Activated effector memory CD4-positive, alpha-beta T cell treated with Interleukin-2 at 50 U/mL for 16 hours (primary cell): ENCODE measurements around the gene NDUFB7.
"Not testable (repeated sequence)": the region's sequence is repeated elsewhere in the genome, so short reads cannot be mapped to it uniquely, and the experiment has no call there.

Experiments used
- DNase-seq: peaks from one replicate; pipeline ENCODE4 v3.0.0-alpha.2; 2020

NDUFB7 gene

DNA sequence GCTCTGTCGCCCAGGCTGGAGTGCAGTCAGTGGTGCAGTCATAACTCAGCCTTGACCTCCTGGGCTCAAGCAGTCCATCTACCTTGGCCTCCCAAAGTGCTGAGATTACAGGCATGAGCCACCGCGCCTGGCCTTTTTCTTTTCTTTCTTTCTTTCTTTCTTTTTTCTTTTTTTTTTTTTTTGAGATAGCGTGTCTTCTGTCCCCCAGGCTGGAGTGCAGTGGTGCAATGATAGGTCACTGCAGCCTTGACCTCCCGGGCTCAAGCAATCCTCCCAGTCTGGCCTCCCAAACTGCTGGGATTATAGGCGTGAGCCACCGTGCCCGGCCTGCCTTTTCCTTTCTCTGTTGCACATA, 19.9 kb downstream of the NDUFB7 start:
- DNase-seq, result not testable (repeated sequence)

DNA sequence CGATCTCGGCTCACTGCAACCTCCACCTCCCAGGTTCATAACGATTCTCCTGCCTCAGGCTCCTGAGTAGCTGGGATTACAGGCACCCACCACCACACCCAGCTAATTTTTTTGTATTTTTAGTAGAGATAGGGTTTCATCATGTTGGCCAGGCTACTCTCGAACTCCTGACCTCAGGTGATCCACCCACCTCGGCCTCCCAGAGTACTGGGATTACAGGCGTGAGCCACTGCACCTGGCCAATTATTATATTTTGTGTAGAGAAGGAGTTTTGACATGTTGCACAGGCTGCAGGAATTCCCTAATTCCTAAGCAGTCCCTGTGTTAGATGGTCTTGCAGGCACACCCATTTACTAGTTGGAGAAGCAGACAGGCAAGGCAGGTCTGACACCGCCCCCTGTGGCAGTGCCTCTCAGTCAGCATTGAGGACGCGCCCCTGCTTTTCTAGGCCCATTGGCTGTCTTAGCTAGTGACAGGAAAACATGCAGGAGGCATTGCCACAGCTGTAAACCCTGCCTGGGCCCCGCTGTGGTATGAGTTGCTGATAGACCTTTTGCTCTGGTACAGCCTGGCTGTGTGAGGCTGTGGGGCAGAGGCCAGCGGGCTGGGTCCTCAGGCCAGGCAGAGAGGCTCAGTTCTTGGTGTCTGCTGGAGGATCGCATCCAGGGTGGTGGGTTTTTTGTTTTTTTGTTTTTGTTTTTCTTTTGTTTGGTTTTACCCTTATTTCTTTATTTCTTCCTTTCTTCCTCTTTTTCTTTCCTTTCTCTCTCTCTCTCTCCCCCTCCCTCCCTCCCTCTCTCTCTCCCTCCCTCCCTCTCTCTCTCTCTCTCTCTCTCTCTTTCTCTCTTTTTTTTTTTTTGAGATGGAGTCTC, 20.5 kb downstream of the NDUFB7 start:
- peak; percentile 72 for DNase-seq

DNA sequence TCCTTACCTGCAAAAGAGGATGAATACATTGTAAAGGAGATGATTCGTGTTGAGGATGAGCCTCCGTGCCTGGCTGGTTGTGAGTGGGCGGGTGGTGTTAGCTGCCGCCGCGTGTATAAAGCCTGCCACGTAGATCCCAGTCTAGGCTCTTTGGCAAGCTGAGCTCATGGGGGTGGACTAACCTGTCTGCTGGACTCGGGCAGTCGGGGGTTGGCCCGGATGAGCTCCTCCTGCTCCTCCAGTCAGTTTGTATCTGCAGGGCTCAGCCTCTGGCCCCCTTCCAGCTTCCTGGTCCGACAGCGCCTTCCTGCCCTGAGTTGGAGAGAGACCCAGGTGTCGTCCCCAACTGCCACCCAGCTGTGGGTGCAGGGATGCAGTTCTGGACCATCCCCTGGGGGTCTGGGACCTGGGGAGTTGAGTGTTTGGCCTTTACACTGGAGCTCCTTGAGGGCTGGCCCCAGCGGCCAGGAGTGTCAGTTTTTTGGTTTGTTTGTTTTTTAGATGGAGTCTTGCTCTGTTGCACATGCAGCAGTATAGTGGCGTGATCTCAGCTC, 21.6 kb downstream of the NDUFB7 start:
- no peak for DNase-seq

DNA sequence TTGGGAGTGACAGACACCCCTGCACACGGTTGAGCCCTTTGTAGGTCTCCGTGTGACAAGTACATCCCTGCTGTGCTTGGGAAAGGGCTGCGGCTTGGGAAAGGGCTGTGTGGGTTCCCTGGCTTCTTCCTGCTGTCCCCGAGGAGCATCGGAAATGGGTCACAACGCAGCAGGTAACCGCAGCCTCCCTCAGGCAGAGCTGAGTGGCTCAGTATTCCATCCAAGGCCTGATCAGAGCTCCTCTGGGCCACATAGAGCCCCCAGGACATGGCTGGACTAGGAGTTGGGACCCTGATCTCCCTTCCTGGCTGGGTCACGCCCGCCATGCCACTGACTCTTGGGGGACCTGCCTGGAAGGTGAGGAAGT, 26.2 kb downstream of the NDUFB7 start:
- no peak for DNase-seq

DNA sequence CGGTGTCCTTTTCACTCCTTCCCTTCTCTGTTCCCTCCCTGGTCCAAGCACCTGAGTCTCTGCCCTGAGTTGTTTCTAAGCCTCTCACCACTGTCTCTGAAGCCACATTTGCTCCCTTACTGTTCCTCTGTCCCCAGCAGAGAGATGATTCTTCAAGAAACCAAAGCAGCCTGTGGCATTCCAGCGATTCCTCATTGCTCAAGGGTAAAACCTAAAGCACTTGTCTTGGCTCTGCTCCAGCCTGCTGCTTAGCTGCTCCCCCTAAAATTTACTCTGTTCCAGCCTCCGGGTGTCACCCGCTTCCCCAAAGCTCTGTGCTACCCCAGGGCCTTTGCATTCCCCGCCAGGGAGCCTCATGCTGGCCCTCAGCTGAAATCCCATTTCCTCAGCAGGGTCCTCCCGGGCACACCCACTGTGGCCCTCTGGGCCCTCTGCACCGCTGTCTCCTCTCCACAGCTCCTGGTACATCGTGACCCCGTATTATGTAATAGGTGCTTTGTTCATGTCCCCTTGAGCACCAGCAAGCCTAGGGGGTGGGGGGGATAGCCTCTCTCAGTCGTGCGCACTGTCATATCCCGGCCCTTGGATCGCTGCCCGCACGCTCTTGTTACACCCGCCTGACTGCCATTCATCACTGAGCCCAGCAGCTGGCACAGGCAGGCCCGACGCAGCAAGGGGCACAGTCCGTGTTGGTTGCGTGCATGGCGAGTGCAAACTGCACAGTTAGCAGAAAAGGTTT, 26.7 kb downstream of the NDUFB7 start:
- DNase-seq, result no peak

DNA sequence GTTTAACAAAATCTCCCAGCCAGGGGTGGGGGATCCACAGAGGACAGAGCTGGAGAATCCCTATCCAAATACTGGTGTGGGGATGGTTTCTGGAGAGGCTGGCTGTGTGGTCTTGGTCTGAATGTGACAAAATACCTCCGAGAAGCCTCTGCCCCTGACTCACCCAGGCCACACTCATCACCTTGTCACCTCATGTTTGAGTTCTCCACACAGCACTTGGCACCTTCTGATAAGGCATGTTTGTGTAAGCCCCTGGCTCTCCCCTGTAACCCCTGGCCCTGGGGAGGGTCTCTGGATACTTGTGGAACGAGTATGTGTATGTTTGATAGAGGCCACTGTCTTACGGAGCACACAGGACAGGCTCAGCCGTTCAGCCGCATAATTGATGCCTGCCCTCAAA, 27.8 kb downstream of the NDUFB7 start:
- DNase-seq, result no peak

DNA sequence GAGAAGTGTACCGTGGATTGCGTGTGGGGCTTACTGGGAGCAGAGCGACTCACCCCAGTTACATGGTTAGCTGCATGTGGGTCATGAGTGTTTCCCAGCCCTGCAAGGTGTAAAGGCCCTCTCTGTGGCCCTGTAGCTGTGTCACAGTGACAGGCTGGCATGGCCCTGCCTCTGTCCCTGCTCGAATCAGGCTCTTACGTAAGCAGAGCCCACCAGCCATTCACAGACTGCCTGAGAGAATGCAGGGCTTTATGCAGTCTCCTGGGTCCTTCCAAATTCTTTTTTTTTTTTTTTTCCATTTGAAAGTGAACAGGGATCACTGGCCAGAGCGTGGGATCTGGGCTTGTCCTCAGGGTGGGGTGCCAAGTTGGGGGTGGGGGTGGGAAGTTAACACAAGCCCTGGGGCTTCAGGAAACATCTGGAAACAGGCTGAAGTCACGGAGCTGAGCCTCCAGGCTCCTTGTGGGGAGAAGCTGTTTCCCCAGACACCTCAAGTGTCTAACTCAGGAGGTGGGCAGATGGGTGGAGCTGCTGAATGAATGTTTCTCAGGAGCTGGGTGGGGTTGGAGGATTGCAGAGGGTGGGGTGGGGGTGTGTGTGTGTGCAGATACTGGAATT, 29.0 kb downstream of the NDUFB7 start:
- DNase-seq, result no peak

DNA sequence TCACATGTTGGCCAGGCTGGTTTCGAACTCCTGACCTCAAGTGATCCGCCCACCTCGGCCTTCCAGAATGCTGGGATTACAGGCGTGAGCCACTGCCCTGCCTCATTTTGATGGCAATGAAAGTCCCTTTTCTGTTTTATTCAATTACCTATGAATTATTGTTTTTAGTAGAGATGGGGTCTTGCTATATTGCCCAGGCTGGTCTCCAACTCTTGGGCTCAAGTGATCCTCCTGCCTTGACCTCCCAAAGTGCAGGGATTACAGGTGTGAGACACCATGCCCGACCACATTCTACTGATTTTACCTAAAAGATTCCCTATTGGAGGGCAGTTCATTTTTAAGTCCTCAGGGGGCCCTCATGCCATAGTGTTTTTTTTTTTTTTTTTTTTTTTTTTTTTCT, 29.9 kb downstream of the NDUFB7 start:
- DNase-seq, result not testable (repeated sequence)

DNA sequence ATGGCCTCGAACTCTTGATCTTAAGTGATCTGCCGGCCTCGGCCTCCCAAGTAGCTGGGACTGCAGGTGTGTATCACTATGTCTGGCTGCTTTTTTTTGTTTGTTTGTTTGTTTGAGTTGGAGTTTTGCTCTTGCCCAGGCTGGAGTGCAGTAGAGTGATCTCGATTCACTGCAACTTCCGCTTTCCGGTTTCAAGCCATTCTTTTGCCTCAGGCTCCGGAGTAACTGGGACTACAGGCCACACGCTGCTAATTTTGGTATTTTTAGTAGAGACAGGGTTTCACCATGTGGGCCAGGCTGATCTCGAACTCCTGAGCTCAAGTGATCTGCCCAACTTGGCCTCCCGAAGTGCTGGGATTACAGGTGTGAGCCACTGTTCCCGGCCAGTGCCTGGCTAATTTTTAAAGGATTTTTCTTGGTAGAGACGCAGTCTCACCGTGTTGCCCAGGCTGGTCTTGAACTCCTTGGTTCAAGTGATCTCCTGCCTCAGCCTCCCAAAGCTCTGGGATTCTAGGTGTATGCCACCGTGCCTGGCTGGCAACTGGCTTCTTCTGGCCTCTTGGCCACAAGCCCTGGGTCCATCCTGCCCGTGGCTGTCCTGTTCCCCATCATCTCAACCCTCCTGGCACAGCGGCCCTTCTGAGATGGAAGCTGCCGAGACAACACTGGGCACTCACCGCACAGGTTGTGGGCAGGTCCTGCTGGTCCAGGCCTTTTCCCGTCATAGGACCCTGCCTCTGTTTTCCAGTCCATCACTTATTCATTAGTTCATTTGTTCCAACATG, 30.9 kb downstream of the NDUFB7 start:
- no peak for DNase-seq

DNA sequence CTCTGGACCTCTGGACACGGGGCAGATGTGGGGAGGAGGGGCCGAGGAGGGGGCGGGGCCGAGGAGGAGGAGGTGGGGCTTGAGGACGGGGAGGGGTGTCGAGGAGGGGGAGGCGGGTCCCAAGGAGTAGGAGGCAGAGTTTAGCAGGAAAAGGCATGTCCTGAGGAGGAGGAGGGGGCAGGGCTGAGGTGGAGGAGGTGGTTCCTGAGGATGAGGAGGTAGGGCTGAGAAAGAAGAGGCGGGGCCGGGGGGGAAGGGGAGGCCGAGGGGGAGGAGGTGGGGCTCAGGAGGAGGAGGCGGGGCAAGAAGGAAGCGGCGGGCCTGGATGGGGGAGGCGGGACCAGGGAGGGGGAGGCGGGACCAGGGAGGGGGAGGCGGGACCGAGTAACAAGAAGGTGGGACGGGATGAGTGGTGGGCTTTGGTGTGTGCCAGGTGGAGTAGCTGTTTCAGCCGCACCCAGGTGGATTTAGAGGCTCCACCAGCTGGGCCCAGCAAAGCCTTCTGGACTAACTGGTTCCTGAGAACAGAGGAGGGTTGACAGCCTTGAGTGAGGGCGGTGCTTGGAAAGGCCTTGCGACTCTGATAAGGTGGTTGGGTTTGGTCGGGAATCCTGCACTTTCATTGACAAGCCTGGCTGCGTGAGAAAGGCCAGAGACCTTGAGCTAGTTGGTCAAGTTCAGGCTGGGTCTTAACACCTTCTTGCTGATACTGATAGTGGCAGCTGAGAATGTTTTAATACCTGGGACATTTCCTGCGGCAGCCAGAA, 34.8 kb downstream of the NDUFB7 start:
- DNase-seq, result no peak

DNA sequence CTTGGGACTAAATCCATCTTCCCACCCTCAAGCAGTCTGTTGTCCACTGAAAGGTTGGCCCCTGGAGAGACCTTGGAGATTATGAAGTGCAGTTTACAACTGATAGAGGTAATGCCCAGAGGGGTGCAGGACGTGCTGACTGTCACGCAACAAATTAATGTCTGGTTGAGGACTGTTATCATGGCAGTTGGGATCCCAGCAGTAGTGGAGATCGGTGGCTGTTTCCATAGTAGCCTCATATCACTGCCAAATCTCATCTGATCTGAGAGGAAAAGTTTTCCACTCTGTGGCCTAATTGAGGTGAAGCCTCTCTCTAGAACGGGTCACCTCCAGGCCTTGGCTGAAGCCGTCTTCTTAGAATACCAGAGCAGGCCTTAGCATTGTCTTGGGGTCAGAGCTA, 38.4 kb downstream of the NDUFB7 start:
- DNase-seq, result no peak

DNA sequence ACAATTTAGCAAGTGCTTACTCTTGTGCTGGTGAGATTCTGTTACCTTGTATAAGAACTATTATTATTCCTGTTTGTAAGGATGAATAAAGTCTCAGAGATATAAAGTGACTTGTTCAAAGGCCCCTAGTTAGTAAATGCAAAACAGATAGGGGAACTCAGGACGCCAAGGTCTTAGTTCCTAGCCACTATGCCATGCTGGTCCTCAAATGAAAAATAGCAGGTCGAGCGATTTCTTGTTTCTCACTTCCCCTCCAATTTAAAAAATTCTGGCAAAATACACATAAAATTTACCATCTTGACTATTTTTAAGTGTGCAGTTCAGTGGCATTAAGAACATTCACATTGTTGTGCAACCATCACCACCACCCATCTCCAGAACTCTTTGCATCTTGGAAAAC, 41.4 kb downstream of the NDUFB7 start:
- no peak for DNase-seq

DNA sequence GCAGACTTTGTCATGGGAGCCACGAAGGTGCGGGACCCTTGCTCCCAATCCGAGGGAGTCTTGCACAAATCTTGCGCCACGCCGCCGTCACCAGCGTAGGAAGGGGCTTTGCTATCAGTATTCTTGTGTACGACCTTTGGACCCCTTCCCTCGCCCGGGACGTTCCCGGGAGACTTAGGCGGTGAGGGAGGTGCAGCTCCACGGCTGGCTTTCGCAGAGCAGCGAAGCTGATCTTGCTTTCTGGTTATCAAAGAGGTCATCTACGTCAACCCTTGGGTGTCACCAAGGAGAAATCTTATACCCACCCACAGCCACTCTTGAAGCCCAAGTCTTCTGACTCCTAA, 41.9 kb downstream of the NDUFB7 start:
- no peak for DNase-seq

DNA sequence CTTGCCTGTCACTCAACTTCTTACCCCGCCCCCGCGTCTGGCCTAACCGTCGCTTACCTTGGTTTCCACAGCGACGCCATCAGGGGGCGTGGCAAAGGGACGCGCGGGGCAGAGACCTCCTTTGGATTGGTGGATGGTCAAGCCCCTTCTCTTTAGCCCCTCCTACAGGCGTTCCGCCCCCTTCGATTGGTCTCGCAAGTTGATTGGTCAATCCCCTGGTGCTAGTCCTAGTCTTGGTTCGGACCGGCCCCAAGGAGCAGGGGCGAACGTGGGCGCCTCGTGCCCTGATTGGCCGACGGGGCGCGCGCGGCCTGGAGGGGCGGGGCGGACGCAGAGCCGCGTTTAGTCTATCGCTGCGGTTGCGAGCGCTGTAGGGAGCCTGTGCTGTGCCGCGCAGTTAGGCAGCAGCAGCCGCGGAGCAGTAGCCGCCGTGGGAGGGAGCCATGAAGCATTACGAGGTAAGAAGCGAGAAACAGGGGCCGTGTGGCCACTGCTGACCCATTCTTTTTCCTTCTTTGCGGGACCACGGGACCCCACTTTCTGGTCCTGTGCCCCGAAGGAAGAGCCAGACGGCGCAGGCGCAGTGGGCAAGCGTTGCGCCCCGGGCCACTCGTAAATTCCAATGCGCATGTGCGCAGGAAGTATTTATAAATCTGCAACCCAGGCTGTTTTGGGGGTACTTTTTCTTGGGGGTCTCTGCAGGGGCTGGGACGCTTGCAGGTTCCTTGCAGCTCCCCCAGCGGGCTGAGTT, 42.4 kb downstream of the NDUFB7 start, which contains the start of gene TECR:
Gene TECR, plus strand, starts transcription at position 341 of the 751 bp plus-strand sequence. Its CDS starts 103 bp downstream, at position 444.
- DNase-seq, result peak; percentile 100

DNA sequence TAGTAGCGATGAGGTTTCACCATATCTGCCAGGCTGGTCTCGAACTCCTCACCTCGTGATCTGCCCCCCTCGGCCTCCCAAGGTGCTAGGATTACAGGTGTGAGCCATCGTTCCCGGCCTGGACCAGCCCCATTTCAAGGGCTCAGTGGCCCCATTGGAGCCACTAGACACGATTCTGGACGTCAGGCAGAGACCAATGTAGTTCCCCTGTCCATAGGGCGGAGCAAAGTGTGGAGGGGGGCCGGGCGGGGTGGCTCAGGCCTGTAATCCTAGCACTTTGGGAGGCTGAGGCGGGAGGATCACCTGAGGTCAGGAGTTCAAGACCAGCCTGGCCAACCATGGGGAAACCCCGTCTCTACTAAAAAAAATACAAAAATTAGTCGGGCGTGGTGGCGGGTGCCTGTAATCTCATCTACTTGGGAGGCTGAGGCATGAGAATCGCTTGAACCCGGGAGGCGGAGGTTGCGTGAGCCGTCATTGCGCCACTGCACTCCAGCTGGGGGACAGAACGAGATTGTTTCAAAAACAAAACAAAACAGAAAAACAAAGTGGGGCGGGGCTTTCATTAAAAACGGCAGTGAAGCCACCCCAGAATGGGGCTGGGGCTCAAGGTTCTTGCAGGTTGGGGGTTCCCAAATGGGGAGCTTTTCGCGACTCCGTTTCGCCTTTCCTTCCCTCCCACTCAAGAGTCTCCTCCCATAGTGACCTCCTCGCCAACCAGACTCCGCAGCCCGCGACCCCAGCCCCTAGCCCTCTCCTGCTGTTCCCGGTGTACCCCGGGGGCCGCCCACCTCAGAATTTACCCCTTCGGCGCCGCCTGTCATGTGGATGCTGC, 43.2 kb downstream of the NDUFB7 start:
- no peak for DNase-seq

DNA sequence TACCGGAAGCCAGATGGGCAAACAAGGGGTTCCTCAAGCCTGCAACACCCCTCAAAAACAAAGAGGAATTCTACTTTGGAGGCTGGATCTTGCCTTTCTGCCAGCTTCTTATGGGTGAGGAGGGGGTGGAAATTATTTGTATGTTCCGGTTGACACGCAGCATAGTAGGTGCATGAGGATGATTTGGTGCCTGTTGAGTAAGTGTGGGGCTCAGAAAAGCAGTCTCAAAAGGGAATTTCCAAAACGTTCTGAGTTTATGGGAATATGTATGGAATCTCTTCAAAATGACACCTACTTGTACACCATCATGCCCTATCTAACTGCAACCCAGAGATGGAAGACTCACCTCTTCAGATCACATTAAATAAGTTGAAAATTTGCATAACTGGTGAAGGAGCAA, 45.4 kb downstream of the NDUFB7 start:
- no peak for DNase-seq

DNA sequence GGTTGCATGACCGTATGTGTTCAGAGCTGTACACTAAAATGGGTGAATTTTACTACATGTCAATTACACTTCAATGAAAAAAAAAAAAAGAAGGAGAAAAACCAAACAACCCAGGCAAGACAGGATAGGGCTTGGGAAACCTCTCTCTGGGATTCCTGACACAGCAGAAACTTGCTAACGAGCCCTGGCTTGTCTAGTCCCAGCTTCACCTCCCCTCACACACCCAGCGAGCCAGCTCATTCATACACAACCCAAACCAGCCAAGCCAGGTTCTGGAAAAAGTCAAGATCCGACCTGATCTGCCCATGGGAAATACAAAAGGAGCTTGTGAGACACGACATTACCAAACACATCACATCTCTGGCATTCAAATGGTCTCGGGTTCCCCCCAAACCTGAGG, 46.1 kb downstream of the NDUFB7 start:
- DNase-seq, result no peak

DNA sequence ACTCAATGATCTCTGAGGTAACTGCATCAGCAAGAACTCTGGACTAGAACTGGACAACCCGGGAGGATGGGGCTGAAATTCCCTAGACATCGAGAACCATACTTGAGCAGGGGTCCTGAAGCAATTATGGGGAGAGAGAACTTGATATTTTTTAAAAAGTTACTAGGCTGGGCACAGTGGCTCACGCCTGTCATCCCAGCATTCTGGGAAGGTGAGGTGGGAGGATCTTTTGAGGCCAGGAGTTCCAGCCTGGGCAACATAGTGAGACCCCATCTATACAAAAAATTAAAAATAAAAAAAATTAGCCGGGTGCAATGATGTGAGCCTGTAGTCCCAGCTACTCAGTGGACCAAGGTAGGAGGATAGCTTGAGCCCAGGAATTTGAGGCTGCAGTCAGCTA, 51.3 kb downstream of the NDUFB7 start:
- no peak for DNase-seq

DNA sequence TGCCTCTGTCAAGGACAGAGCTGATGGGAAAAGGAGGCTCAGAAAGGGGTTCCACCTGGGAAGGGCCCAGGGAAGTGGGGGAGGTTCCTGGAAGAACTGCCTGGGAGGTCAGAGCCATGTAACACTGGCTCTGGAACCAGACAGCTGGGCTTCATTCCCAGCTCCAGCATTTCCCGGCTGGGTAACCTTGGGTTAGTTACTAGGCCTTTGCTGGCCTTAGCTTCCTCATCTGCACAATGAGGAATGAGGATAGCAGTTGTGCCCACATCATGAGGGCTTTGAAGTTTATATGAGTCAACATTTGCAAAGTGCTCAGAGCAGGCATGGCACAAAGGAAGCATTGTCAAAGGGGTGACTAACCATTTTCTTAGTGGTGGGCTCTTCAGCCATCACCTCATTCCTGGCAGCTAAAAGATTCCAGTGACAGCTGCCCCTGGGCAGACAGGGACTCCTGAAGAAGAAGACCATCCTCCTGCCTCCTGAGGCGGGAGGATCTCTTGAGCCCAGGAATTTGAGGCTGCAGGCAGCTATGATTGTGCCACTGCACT, 51.9 kb downstream of the NDUFB7 start:
- no peak for DNase-seq

DNA sequence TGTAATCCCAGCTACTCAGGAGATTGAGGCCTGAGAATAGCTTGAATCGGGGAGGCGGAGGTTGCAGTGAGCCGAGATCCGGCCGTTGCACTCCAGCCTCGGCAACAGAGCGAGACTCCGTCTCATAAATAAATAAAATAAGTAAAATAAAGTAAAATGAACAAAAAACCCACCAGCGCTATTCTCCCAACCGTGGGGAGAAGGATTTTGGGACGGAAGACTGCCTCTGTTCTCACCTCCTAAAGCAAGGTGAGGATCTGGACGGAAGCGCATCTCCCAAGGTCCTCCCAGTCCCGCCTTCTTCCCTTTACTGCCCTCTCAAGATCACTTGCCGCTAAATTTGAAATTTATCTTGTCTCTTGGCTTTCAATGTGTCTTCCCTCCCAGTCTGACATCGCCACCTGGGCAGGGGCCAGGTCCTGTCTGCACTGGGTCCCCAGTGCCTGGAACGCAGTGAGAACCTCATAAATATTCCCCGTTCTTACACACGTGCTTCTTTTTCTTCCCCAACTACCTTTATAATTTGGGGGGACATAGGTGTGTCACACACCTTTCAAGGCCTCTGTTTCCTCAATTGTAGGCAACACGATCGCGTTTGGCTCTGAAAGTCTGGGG, 52.5 kb downstream of the NDUFB7 start:
- no peak for DNase-seq
